Hypothalamus (tissue), 51 donors: ENCODE data around the gene MAML2.
A peak's percentile ranks its signal among the peaks of the same experiment; 100 is the strongest.

Source experiments
- DNase-seq, 51 donors: peaks; one replicate each; lab custom pipeline; 2025; lab: John Stamatoyannopoulos, UW

Gene MAML2

GRCh38 chr11:96057502-96057901 lies 285.5 kb downstream of the MAML2 start:
- DNase-seq = no peak

GRCh38 chr11:96056576-96056975 lies 286.4 kb downstream of the MAML2 start:
- DNase-seq = no peak

GRCh38 chr11:96055706-96056387 lies 287.1 kb downstream of the MAML2 start:
- DNase-seq = no peak

- no peak for DNase-seq
Measured at GRCh38 chr11:96054870-96055705, 287.9 kb downstream of the MAML2 start.

- no peak for DNase-seq
Measured at GRCh38 chr11:96052921-96053651, 289.9 kb downstream of the MAML2 start.

GRCh38 chr11:96051820-96052219 lies 291.2 kb downstream of the MAML2 start:
- no peak for DNase-seq

- DNase-seq = no peak
Measured at GRCh38 chr11:96050435-96051182, 292.4 kb downstream of the MAML2 start.

GRCh38 chr11:96049426-96049825 lies 293.6 kb downstream of the MAML2 start:
- DNase-seq = no peak

GRCh38 chr11:96045622-96046456 lies 297.2 kb downstream of the MAML2 start:
- DNase-seq = peak in 28 of 51 donors; percentile 3 to 58 (median 30)

GRCh38 chr11:96044747-96045146 lies 298.2 kb downstream of the MAML2 start:
- no peak for DNase-seq

- DNase-seq = no peak
Measured at GRCh38 chr11:96044311-96044710, 298.7 kb downstream of the MAML2 start.

GRCh38 chr11:96043291-96043690 lies 299.7 kb downstream of the MAML2 start:
- DNase-seq = no peak

GRCh38 chr11:96038046-96038445 lies 304.9 kb downstream of the MAML2 start:
- DNase-seq = no peak

- peak in 1 of 51 donors; percentile 29 for DNase-seq
Measured at GRCh38 chr11:96037405-96037949, 305.5 kb downstream of the MAML2 start.

GRCh38 chr11:96036863-96037262 lies 306.1 kb downstream of the MAML2 start:
- DNase-seq = peak in 18 of 51 donors; percentile 6 to 37 (median 22)

GRCh38 chr11:96035740-96036078 lies 307.3 kb downstream of the MAML2 start:
- DNase-seq = no peak

GRCh38 chr11:96035031-96035739 lies 307.8 kb downstream of the MAML2 start:
- DNase-seq = no peak

GRCh38 chr11:96033599-96033998 lies 309.4 kb downstream of the MAML2 start:
- peak in 1 of 51 donors; percentile 15 for DNase-seq

- no peak for DNase-seq
Measured at GRCh38 chr11:96033095-96033494, 309.9 kb downstream of the MAML2 start.
